Measurements from ENCODE around the gene PLAGL2.

The PLAGL2 gene

DNA sequence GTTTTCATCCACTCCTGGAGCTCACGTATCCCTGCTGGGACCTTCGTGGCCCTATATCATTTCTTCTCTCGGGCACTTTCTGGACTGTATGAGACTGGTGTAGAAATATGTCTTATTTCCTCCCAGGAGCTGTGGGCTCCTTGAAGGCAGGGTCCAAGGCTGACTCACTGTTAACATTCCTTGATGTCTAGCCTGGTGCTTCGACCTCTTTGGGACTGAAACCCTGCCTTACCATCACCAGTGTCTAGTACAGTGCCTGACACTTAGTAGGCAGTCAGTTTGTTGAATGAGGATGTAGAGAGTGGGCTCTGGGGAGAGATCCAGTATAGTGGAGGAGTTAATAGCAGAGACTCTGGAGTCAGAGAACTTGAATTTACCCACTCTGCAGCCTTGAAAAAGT, 23.7 kb upstream of the PLAGL2 start:
- DNase-seq (ENCODE audit: low read depth in 2 of 2), result no peak

DNA sequence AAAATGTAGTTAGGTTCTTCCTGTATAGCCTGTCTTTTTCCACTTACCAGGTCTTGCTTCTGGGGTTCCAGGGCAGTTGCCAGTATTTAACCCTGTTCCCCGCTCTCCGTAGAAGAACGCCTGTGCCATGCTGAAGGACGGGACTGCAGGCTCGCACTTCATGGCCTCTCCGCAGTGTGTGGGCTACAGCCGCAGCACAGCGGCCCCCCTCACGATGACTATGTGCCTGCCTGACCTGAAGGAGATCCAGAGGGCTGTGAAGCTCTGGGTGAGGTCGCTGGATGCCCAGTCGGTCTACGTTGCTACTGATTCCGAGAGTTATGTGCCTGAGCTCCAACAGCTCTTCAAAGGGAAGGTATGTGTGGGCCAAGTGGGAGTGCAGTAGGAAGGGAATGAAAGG, 23.2 kb upstream of the PLAGL2 start:
- no peak for DNase-seq (ENCODE audit: low read depth in 2 of 2)

DNA sequence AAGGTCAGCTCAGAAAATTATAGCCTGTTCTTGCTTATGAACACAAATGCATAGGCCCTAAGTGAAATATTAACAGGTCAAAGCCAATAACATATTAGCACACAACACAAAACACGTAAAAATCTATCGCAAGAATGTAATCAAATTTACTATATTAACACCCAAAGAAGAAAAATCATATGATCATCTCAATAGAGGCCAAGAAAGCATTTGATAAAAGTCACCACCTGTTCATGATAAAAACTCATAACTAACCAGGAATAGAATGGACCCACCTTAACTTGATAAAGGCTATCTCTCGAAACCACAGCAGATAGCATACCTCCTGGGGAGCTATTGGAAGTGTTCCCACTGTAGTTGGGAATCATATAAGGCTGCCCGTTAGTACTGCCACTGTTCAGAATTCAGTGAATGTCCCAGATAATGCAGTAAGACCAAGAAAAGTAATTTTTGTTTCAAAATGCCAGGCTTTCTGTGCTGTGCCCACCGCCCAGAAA, 21.8 kb upstream of the PLAGL2 start:
- no peak for DNase-seq (ENCODE audit: low read depth in 2 of 2)

DNA sequence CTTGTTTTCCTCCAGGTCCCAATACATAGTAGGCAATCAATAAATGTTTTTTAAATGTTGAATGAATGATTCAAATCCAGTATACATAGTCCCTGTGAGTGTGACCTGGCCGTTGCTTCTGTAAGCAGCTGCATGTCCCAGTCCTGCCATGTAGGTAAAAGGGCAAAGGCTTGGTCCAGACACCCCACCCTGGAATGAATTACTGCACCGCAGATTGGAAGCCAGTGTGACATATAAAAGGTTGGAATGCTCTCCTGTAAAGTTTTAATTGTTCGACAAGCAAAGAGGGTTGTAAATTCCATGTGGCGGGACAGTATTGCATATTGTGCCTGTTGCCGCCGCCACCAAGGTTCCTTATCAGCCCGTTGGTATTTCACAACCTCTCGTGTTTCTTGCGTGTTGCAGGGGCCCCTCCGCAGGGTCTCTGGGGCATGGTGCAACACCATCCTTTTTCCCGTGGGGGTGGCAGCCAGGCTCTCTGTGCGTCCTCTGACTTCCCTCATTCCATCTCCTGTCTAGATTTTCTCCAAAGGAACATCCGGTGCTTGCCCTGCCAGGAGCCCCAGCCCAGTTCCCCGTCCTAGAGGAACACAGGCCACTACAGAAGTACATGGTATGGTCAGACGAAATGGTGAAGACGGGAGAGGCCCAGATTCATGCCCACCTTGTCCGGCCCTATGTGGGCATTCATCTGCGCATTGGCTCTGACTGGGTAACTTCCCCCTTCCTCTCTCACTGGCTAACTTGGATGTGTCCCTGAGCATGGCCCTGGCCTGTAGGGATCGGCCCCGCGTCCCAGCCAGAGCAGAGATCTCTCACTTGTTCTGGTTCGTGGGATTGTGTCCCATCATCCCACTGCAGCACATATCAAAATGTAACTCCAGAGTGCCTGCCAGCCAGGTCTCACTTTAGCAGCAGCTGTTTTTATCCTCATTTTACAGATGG, 20.5 kb upstream of the PLAGL2 start:
- DNase-seq (ENCODE audit: low read depth in 2 of 2), result no peak

DNA sequence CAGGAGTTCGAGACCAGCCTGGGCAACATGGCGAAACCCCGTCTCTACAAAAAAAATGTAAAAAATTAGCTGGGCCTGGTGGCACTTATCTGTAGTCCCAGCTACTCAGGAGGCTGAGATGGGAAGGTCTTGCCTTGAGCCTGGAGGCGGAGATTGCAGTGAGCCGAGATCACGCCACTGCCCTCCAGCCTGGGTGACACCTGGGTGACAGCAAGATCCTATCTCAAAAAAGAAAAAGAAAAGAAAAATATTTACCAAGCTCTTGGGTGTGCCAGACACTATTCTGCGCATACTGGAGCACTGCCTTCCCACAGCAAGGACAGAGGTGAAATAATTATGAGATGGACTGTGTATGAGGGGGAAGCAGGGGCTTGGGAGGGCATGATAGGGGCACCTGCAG, 19.8 kb upstream of the PLAGL2 start:
- DNase-seq (ENCODE audit: low read depth in 2 of 2), result no peak

DNA sequence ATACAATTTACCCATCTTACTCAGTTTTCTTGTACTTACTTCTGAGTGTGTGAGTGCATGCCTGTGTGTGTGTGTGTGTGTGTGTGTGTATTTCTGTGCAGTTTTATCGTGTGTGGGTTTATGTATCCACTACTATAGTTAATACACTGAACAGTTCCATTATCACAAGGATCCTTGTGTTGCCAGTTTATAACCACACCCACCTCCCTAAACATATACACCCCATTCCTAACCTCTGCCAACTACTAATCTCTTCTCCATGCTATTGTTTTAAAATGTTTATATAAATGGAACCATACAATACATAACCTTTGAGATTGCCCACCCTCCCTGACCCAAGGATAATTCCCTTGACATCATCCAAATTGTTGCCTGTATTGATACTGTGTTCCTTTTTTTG, 18.8 kb upstream of the PLAGL2 start:
- DNase-seq (ENCODE audit: low read depth in 2 of 2), result no peak

DNA sequence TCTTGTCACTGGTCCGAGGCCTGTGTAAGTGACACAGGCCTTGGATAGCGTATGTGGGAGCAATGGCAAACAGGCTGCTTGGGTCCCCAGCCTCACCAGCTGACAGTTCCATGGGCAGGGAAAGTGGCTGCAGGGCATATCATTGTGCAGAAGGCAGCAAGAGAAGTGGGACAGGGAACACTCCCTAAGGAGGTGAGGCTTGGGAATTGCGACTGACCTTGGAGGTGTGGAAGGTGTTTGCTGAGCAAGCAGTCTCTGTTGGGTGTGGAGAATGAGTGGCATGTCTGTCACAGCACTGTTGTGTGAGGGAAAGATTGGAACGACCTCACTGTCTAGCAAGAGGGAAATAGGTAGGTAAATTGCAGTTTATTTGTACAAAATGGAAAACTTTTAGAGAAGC, 16.9 kb upstream of the PLAGL2 start:
- DNase-seq (ENCODE audit: low read depth in 2 of 2), result no peak

DNA sequence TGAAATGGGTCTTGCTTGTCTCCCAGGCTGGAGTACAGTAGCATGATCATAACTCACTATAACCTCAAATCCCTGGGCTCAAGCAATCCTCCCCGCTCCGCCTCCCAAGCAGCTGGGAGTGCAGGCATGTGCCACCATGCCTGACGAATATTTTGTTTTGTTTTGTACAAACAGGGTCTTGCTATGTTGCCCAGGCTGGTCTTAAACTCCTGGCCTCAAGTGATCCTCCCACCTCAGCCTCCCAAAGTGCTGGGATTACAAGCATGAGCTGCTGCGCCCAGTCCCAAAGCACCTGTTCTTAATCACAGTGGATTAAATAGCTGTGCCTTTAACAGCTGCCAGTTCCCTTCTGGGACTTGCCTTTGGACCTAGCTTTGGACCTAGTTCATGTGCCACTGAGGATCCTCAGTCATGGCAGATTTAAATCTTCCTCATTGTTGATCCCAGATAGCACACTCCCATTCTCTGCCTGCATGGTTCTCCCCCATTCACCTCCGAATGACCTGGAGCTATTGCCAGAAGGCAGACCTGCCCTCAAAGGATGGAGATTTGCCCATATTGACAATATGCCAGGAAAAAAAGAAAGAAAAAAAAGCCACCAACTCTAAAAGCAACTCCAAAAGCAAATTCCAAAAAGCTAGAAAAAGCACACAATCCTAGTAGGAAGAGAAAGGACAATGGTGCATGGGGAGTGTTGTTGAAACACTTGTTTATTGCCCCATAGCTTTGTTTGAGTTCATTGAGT, 10.8 kb upstream of the PLAGL2 start:
- DNase-seq (ENCODE audit: low read depth in 2 of 2), result no peak

DNA sequence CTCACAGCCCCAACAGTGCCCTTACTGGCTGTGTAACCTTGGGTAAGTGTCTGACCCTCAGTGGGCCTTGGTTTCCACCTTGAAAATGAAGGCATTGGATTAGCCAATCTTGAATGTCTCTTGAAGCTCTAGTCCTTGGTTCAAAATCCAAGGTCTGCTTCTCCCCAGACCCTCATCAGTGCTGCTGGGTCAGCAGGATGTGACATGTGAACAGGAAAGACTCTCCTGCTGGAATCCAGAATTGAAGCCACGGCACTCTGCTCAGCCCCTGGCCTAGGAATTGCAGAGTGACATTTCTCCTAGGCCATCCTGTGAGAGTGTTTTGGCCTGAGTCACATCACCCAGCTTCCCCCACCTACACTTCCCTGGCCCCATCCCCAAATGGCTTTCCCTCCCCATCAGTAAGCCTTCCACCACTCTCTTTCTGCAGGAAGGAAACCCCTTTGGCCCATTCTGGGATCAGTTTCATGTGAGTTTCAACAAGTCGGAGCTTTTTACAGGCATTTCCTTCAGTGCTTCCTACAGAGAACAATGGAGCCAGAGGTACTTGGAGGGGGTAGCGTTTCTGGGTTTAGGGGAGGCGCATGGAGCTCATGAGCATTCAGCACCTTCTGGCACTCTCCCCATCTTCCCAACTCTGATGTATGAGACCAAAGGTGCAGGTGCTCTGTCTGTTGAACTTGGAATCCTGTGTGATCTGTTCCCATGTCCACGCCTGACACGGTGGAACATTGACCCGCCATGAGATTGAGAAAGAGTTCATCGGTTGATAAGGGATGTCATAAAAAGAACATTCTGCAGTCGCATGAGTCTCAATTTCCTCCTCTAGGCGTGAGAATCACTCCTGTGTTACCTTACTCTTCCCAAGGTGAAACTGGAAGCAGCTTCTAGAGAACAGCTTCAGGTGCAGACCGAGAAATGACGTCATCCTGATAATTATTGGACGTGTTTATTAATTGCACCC, 8.9 kb upstream of the PLAGL2 start:
- no peak for DNase-seq (ENCODE audit: low read depth in 2 of 2)

DNA sequence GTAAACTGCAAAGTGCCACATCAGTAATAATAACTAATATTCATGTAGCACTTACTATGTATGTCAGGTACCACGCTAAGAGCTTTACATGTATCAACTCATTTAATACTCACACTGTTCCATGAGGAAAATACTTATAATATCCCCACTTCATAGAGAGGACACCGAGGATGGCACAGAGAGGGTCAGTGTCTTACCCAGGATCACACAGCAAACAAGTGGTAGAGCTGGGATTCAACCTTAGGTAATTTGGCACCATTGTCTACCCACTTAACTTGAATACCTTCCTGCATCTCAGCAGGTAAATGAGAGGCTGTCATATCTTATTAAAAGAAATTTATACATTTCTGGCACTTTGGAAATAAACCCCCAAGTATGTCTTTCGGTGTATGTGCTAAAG, 8.2 kb upstream of the PLAGL2 start:
- DNase-seq (ENCODE audit: low read depth in 2 of 2), result no peak

DNA sequence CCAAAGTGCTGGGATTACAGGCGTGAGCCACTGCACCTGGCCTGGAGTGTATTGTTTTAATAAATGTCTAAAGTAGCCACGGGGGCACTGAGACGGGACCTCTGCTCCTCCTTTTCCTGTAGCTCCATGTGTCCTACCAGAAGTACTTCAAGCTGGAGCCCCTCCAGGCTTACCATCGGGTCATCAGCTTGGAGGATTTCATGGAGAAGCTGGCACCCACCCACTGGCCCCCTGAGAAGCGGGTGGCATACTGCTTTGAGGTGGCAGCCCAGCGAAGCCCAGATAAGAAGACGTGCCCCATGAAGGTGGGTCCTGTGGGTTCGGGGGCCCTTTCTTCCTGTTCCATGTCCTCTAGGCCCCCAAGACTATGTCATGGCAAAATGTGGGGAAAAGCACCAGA, 7.6 kb upstream of the PLAGL2 start:
- DNase-seq (ENCODE audit: low read depth in 2 of 2), result no peak

DNA sequence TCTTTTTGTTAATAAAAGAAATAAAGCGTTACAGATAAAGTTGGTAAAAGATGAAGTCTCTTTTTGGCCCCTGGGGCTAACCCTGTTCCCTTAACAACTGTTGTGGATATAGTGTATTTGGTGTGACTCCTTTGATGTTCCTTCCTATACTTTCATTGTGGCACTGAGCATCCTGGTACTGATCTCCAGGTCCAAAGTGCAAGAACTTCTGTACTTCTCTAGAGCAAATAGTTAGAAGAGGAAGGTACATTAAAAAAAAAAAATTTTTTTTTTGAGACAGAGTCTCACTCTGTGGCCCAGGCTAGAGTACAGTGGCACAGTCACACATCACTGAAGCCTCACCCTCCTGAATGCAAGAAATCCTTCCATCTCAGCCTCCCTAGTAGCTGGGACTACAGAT, 6.3 kb upstream of the PLAGL2 start:
- DNase-seq (ENCODE audit: low read depth in 2 of 2), result no peak

DNA sequence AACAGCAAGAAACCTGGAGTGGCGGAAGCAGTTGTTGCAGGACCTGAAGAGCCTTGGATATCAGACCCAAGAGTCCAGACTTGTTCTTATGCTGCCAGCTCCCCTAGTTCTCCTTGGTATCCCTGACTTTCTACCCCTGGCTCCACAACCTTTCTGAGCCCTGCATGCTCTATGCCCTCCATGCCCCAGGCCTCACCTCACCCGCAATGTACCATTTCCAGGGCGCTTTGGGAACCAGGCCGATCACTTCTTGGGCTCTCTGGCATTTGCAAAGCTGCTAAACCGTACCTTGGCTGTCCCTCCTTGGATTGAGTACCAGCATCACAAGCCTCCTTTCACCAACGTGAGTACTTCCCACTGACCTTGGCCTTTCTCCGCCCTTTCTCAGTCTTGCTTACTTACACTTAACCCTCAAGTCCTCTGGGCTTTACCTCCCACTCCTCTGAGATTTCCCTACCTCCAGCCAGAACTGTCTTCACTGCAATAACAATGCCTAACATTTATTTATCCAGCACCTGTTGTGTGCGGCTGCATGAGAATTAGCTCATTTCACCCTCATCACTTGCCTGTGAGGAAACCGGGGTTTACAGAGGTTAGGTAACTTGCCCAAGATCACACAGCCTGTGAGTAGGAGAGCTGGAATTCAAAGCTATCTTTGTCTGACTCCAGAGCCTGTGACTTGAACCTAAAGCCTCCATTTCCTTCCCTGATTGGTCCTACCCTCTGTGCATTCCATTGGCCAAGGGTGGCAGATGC, 2.5 kb upstream of the PLAGL2 start:
- no peak for DNase-seq (ENCODE audit: low read depth in 2 of 2)

DNA sequence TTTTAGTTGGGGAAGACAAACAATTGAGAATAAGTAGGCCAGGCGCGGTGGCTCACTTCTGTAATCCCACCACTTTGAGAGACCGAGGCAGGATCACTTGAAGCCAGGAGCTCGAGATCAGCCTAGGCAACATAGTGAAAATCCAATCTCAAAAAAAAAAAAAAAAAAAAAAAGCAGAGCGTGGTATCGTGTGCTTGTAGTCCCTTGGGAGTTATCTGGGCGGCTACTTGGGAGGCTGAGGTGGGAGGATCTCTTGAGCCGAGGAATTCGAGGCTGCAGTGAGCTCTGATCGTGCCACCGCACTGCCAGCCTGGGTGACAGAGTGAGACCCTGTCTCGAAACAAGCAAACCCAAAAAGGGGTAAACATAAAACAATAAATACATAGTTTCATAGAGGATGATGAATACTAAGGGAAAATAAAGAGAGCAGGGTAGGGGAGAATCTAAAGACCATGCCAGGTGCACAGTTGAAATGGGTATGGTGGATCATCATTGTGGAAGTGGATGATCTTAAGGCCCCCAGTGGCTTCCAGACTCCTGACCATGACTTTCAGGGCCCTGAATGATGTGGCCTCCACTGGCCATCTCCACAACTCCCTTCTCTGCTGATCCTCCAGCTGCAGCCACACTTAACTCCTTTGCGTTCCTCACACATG, 1.1 kb upstream of the PLAGL2 start:
- no peak for DNase-seq (ENCODE audit: low read depth in 2 of 2)

DNA sequence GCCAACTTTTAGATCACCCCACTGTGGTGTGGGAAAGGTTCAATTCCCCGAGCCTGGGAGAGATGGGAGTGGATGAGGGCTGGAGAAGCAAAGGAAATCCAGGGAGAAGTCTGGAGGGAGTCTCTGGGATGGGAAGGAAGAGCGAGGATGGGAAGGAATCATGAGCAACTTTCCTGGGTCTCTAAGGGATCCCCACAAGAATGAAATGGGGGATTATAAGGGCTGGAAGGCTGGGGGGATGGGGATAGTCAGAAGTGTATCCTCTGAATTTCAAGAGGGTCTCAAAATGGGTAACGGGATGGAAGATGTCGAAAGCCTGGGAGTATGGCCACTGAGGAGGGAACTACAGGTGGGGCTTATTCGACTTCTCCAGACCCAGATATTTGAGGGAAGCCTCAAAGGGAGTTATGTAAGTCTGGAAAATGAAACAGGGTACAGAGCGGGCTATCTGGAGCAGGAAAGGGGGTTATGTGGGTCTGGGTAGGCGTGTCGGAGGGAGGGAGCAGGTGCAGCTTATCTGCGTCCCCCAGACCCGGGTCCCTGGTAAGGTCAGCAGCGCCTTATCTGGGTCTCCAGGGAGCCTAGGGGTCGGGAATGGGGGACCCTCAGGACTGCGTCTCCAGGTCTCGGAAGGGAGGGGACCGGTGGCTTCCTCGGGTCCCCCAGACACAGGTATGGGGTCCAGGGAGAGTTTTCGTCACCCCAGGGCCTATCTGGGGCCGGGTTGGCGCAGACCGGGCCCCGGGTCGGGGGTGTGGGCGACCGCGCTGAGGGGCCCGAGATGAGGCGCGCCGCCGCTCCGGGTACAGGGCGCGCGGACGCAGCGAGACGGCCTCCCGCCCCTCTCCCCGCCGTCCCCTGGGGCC, 550 bp downstream of the PLAGL2 start:
- DNase-seq (ENCODE audit: low read depth in 2 of 2), result no peak

DNA sequence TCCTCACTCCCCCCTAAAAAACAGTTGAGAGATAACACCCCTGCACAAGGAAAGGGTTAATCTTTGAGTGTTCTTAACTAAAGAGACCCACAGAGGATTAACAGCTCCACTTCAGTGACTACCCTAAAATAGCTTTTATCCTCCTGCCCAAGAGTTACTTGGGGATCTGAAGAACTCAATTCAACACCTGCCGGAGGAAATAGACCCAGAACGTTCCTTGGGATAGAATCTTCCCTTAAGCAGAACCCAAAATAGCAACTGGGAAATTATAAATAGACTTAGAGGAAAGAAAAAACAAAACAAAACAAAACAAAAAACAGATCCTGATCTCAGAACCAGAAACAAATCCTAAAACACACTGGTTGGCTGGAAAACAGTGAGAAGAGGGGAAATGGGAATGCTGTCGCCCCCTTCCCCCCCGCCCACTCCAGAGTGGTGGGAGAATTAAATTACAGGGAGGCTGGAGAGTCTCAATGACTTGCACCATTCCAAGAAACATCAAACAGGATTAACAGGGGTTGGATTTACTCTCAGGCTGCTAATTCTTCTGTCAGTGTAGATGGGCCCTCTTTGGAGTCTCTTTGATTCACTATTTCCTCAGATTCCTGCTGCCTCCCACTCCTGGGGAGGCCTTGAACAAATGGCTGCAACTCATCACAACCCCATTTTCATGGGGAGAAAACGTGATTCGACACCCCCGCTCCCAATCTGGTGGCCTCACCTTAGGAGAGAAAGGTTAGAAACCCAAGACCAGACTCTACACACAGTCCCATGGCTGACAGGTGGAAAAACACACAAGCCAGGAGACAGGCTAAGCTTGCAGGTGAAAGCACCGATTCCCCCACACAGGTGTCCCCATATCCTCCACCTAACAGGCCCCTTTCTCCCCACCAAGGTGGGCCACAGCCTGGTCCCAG, 1.4 kb downstream of the PLAGL2 start:
- no peak for DNase-seq (ENCODE audit: low read depth in 2 of 2)

DNA sequence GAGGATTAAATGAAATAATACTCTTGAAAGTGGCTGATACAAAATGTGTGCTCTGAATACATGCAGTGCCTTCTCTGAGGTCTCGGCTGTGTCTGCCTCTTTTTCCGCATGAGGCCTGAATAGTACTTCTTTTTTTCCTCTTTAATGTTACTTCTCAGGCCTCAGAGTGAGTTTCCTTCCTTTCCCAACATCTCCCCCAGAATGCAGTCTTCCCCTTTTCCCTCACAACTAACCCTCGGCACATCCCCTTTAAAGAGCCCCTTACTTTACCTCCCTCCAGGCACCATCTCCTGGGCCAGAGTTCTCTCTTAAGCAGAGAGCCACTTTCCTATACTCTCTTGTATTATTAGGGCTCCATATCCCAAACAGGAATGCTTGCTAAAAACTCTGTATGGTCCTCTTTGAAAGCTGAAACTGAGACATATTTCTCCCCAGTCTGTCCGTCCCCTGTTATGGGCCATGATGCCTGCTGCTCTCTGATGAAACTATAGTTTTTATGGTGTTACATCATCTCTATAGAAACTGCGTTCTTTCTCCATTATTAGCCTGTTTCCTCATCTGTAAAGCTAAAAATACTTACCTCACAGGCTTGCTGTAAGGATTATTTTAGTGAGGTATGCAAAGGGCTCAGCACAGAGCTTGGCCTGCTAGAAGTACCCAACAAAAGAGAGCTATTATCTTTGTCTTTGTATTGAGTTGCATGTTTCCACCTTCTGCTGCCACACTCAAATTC, 2.3 kb downstream of the PLAGL2 start:
- DNase-seq (ENCODE audit: low read depth in 2 of 2), result no peak

Measured in stimulated activated CD8-positive, alpha-beta memory T cell treated with anti-CD3 and anti-CD28 coated beads, Interleukin-15, amount 100 ng/mL, for 4 hours (primary cell).